NB4 (cell line): ENCODE measurements around the gene CHRNA1.

Experiments used
- DNase-seq: peaks from one replicate; pipeline ENCODE4 v3.0.0; 2010; ENCODE audit warnings: low read depth
- H3K4me3 ChIP-seq: one replicate; pipeline ENCODE4 v1.5.1; 2011; ENCODE audit warnings: mild to moderate bottlenecking, low read depth, low read length, moderate library complexity
- MAX ChIP-seq: IDR thresholded peaks from 2 replicates; pipeline ENCODE4 v1.6.1; 2011; ENCODE audit warnings: low read depth, low read length
- MYC ChIP-seq: IDR thresholded peaks from 2 replicates; pipeline ENCODE4 v1.6.1; 2011; ENCODE audit warnings: low read depth, low read length
- POLR2A ChIP-seq: IDR thresholded peaks from 2 replicates; pipeline ENCODE4 v1.6.1; 2011; ENCODE audit warnings: mild to moderate bottlenecking; ENCODE audit not compliant: insufficient read length; ENCODE audit errors: extremely low read depth
- TF ChIP-seq, protein P1 (sequence below): IDR thresholded peaks from one replicate; pipeline ENCODE4 v1.5.1; 2012; ENCODE audit warnings: low read depth, low read length

Gene CHRNA1

DNA sequence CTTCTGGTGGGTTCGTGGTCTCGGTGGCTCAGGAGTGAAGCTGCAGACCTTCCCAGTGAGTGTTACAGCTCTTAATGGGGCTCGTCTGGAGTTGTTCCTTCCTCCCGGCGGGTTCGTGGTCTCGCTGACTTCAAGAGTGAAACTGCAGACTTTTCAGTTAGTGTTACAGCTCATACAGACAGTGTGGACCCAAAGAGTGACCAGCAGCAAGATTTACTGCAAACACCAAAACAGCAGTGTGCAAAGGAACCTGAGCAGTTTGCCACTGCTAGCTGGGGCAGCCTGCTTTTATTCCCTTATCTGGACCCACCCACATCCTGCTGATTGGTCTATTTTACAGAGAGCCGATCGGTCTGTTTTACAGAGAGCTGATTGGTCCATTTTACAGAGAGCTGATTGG, 55.6 kb downstream of the CHRNA1 start:
- TF ChIP-seq MYC, result no peak
- TF ChIP-seq MAX, result no peak
- TF ChIP-seq POLR2A, result no peak
- TF ChIP-seq, protein P1, sequence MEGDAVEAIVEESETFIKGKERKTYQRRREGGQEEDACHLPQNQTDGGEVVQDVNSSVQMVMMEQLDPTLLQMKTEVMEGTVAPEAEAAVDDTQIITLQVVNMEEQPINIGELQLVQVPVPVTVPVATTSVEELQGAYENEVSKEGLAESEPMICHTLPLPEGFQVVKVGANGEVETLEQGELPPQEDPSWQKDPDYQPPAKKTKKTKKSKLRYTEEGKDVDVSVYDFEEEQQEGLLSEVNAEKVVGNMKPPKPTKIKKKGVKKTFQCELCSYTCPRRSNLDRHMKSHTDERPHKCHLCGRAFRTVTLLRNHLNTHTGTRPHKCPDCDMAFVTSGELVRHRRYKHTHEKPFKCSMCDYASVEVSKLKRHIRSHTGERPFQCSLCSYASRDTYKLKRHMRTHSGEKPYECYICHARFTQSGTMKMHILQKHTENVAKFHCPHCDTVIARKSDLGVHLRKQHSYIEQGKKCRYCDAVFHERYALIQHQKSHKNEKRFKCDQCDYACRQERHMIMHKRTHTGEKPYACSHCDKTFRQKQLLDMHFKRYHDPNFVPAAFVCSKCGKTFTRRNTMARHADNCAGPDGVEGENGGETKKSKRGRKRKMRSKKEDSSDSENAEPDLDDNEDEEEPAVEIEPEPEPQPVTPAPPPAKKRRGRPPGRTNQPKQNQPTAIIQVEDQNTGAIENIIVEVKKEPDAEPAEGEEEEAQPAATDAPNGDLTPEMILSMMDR, result no peak
- no peak for DNase-seq
- no peak overlapping the region for H3K4me3 ChIP-seq

GRCh38 chr2:174705321-174705720, 59.0 kb downstream of the CHRNA1 start:
- no peak for DNase-seq
- no peak for TF ChIP-seq MAX
- no peak for TF ChIP-seq MYC
- no peak for TF ChIP-seq POLR2A
- TF ChIP-seq, protein P1, result no peak
- H3K4me3 ChIP-seq, result no peak overlapping the region

GRCh38 chr2:174704642-174705041, 59.6 kb downstream of the CHRNA1 start:
- TF ChIP-seq MAX, result no peak
- TF ChIP-seq POLR2A, result no peak
- TF ChIP-seq, protein P1, result no peak
- TF ChIP-seq MYC, result no peak
- DNase-seq, result peak; percentile 64
- no peak overlapping the region for H3K4me3 ChIP-seq

DNA sequence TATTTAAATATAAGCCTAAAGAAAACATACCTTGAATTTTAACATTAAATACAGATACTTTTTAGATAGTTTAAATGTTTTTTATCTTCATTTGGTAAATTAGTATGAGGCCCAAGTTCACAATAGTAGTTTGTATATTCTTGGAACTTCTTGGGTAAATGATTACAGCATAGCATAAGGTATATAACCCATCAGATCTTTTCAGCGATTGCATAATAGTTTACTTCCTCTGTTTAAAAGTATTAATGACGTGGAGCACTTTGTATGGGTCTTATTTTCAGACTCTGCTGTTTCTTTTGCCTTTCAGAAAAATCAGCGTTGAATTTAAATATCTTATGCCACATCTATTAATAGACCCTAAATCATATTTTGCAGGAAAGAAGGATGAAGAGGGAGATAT, 60.2 kb downstream of the CHRNA1 start:
- DNase-seq, result peak; percentile 43
- TF ChIP-seq, protein P1, result no peak
- TF ChIP-seq MYC (no peak), POLR2A (no peak), MAX (no peak)
- no peak overlapping the region for H3K4me3 ChIP-seq

DNA sequence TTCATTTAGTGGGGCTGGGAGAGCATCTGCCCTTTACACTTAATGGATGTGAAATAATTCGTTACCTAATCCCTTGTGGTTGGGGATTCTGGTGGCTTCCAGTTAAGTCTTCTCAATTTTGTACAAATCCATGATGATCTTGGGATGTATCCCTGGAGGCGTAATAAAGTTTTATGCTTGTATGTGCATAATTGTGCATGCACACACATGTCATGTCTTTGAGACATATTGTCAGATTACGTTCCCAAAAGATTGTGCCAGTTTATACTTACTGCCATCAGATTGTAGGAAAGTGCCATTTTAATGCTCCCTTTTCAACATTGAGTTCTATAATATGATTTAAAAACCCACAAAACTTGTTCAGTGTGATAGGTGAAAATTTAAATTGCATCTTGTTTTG, 60.8 kb downstream of the CHRNA1 start:
- TF ChIP-seq MAX (no peak), POLR2A (no peak), MYC (no peak)
- TF ChIP-seq, protein P1, result no peak
- DNase-seq, result no peak
- H3K4me3 ChIP-seq, result no peak overlapping the region

- TF ChIP-seq MYC (no peak), MAX (no peak), POLR2A (no peak)
- TF ChIP-seq, protein P1, result no peak
- H3K4me3 ChIP-seq, result no peak overlapping the region
- no peak for DNase-seq
Measured at GRCh38 chr2:174702541-174702940, 61.7 kb downstream of the CHRNA1 start.
